Heart right ventricle (tissue), 16 donors: Measurements from ENCODE around the gene HPD. TPM values are rescaled to one million over a fixed set of nuclear protein-coding genes. Genes with fewer than 3 reads are reported as not detected.
"Not testable (repeated sequence)": the region's sequence is repeated elsewhere in the genome, so short reads cannot be mapped to it uniquely, and the experiment has no call there.

Source experiments
- ATAC-seq, 8 donors: fragments of 200-7000 bp; cut with Tn5 transposase; one replicate each; pipeline ENCODE4 v1.9.1; 2020; ENCODE audit warnings: mild to moderate bottlenecking in 8 of 8, moderate library complexity in 8 of 8, moderate number of reproducible peaks in 1 of 8
- DNase-seq, 2 donors: peaks; one replicate each; pipeline ENCODE4 v3.0.0-alpha.2; 2020
- H3K27ac ChIP-seq, 10 donors: fragments of 200-600 bp; sonication (generic) in 2 of 10; one replicate each; pipeline versions ENCODE4 v1.5.0 to v1.8.0; 2020 to 2022; ENCODE audit warnings: mild to moderate bottlenecking in 3 of 10
- H3K27me3 ChIP-seq, 7 donors: fragments of 200-600 bp; one replicate each; pipeline ENCODE4 v1.8.0; 2021 to 2022; ENCODE audit warnings: mild to moderate bottlenecking in 2 of 7
- H3K36me3 ChIP-seq, 9 donors: fragments of 200-600 bp; sonication (generic) in 1 of 9; one replicate each; pipeline versions ENCODE4 v1.5.0 to v1.8.0; 2020 to 2022; ENCODE audit warnings: mild to moderate bottlenecking in 2 of 9
- H3K4me1 ChIP-seq, 9 donors: fragments of 200-600 bp; sonication (generic) in 1 of 9; one replicate each; pipeline versions ENCODE4 v1.5.0 to v1.8.0; 2020 to 2022; ENCODE audit warnings: mild to moderate bottlenecking in 4 of 9
- H3K4me3 ChIP-seq, 10 donors: fragments of 200-600 bp; sonication (generic) in 2 of 10; one replicate each; pipeline versions ENCODE4 v1.5.0 to v1.8.0; 2020 to 2022; ENCODE audit warnings: mild to moderate bottlenecking in 7 of 10, moderate library complexity in 2 of 10
- H3K9me3 ChIP-seq, 11 donors: fragments of 200-600 bp in 10 of 11; sonication (generic) in 2 of 11; one replicate each; pipeline versions ENCODE4 v1.5.0 to v1.8.0; 2013 to 2022; ENCODE audit warnings: mild to moderate bottlenecking in 2 of 11, control low read depth in 1 of 11, moderate library complexity in 1 of 11
- CTCF ChIP-seq, 9 donors: fragments of 200-600 bp; sonication (generic) in 2 of 9; IDR thresholded peaks; one replicate each; pipeline versions ENCODE4 v1.5.0 to v1.8.0; 2021 to 2022; ENCODE audit warnings: antibody characterized with exemption in 9 of 9, mild to moderate bottlenecking in 5 of 9, moderate library complexity in 1 of 9
- WGBS, 2 donors: extraction: QIAGEN DNeasy Blood & Tissue Kit; methylation state at CpG; one replicate each; pipeline ENCODE4 v1.1.7; 2013; ENCODE audit warnings: inconsistent platforms in 1 of 2; 5-methylcytosine and 5-hydroxymethylcytosine counted together
- intact Hi-C, 10 donors: fragments of 100-400 bp; cut with DNase I; formaldehyde crosslinking; loops; one replicate each; pipeline versions ENCODE4 v1.11.1 to v1.14.2; 2022
- polyA plus RNA-seq, 2 donors: library from polyadenylated mRNA; stranded (reverse); fragments of 200-250 nt; gene quantifications; one replicate each; pipeline ENCODE4 v1.2.3, GENCODE V29; 2013
- total RNA-seq, 10 donors: library from RNA; stranded (reverse); fragmentation: NEBNext Ultra II Directional in 3 of 10; extraction: Animal tissue kit (Norgen Biotek cat#: 25700) in 3 of 10; gene quantifications; one replicate each; pipeline versions ENCODE4 v1.2.1 to v1.2.4, GENCODE V29; 2021 to 2023
- donor health status: Arrhythmogenic right ventricular cardiomyopathy.
- donor health status: ischemic (EF 13 %, LVEDD 7.1; RV severe dilation, severe dysfunction).
- donor health status: healthy with polysubstance abuse.
- donor health status: DM: no; HTN: yes; CAD: no.
- donor health status: DM: no; HTN: no; CAD: no.
- donor health status: ischemic (EF 25% LVEDD 6.9; RV normal size, moderate dysfunction).
- donor health status: ischemic (EF 25% LVEDD 5.7; RV mildly dilated, moderate dysfunction).
- donor health status: healthy.
- donor health status: DM: yes; HTN: yes; CAD: no.
- donor health status: Ischemic cardiomyopathy.
- donor health status: ischemic (EF 35%, LVEDD 5.7; RV mildly dilated, moderate dysfunction).
- donor health status: nonischemic (EF 11% LVEDD 7.7; RV severe dilation, severe dysfunction).
- donor health status: DM: yes; HTN: yes; CAD: no.
- donor health status: PGD.
- donor health status: ischemic (EF 29% LVEDD 5.4; RV normal size, mild dysfunction).
- donor health status: nonischemic (EF 23%, LVEDD 6.1; RV moderate dilation, normal function).

The HPD gene
- total and polyA plus RNA-seq, 12 donors: 0.24 to 3.4 (median 1.2) TPM

- ATAC-seq (no peak), DNase-seq (no peak)
- TF ChIP-seq CTCF (IDR thresholded peaks at IDR 0.05): no peak
- Histone ChIP-seq H3K9me3 (no peaks in the 10 kb centered on the region), H3K27ac (peak overlapping the region in 6 of 10 donors; percentile 68 to 100 (median 100)), H3K4me3 (peak overlapping the region in 4 of 10 donors; percentile 44 to 72 (median 61)), H3K36me3 (peaks cover 0 to 16% (median 7%) of the 10 kb centered on the region in 9 donors), H3K27me3 (no peaks in the 10 kb centered on the region), H3K4me1 (peaks cover 24 to 86% (median 60%) of the 10 kb centered on the region in 9 donors)
- intact Hi-C loops: loop anchor here in 7 of 10 donors (2.0 to 5.0 kb wide), 2 partner anchors 15 to 95 kb away; no protein-coding TSS in a partner anchor
- WGBS, 2 donors: 79 to 81% methylated on average over 14 of the region's 14 CpGs
Observed at GRCh38 chr12:121791671-121792551, 66.7 kb downstream of the HPD start.

GRCh38 chr12:121790785-121791184, 67.9 kb downstream of the HPD start:
- not testable (repeated sequence) for DNase-seq

GRCh38 chr12:121789800-121790728, 68.6 kb downstream of the HPD start:
- H3K27ac ChIP-seq: peak overlapping the region; percentile 17 to 100 (median 80)
- no peaks in the 10 kb centered on the region for H3K36me3 ChIP-seq
- TF ChIP-seq CTCF (IDR thresholded peaks at IDR 0.05): peak in 1 of 9 donors; percentile 6
- 59 to 62% methylated on average over 28 of the region's 28 CpGs for WGBS, 2 donors
- ATAC-seq: peak in 6 of 8 donors; percentile 4 to 64 (median 36)
- intact Hi-C loops: loop anchor here in 7 of 10 donors (5.0 kb wide), 1 partner anchor 93 kb away; no protein-coding TSS in a partner anchor
- DNase-seq: peak; percentile 66 to 69
- H3K9me3 ChIP-seq: no peaks in the 10 kb centered on the region
- peak overlapping the region in 2 of 10 donors; percentile 19 to 72 for H3K4me3 ChIP-seq
- no peaks in the 10 kb centered on the region for H3K27me3 ChIP-seq
- H3K4me1 ChIP-seq: peaks cover 10 to 78% (median 42%) of the 10 kb centered on the region in 9 donors

More at GRCh38 chr12:121790785-121791184, 67.9 kb downstream of the HPD start:
- not testable (repeated sequence) for ATAC-seq, H3K36me3 ChIP-seq, H3K27me3 ChIP-seq, H3K9me3 ChIP-seq
- intact Hi-C loops: loop anchor here in 7 of 10 donors (5.0 kb wide), 1 partner anchor 93 kb away; no protein-coding TSS in a partner anchor
- Histone ChIP-seq H3K4me3 (peak overlapping the region in 1 of 10 donors; percentile 72), H3K27ac (peak overlapping the region in 5 of 10 donors; percentile 77 to 100 (median 86)), H3K4me1 (peaks cover 16 to 83% (median 49%) of the 10 kb centered on the region in 9 donors)
- 94 to 97% methylated on average over 8 of the region's 8 CpGs for WGBS, 2 donors

Other genes starting within 250 kb of the HPD start
- gene ORAI1, start 232.3 kb downstream of the HPD start, total RNA-seq: 10 to 100 TPM in 3 of 10 donors, 1 to 10 TPM in 7; 6.0 to 14.1 (median 8.8) TPM
- gene ORAI1, start 232.3 kb downstream of the HPD start, polyA plus RNA-seq: 10 to 100 TPM in 1 of 2 donors, 1 to 10 TPM in 1; 1.8 to 18.1 TPM
- under 1 TPM in 5 of 10 donors, not detected in 5; 0.17 to 0.28 (median 0.18) TPM for gene MORN3, start 189.2 kb downstream of the HPD start, total RNA-seq
- gene MORN3, start 189.2 kb downstream of the HPD start, polyA plus RNA-seq: under 1 TPM; 0.15 to 0.19 TPM
- 10 to 100 TPM in 2 of 10 donors, 1 to 10 TPM in 8; 5.3 to 12.3 (median 7.3) TPM for gene TMEM120B, start 146.1 kb downstream of the HPD start, total RNA-seq
- gene TMEM120B, start 146.1 kb downstream of the HPD start, polyA plus RNA-seq: 10 to 100 TPM in 1 of 2 donors, 1 to 10 TPM in 1; 7.7 to 12.7 TPM
- gene RHOF, start 65.2 kb downstream of the HPD start, total RNA-seq: 10 to 100 TPM; 19.8 to 45.6 (median 27.2) TPM
- gene RHOF, start 65.2 kb downstream of the HPD start, polyA plus RNA-seq: 10 to 100 TPM; 16.5 to 16.6 TPM
- gene SETD1B, start 54.9 kb downstream of the HPD start, total RNA-seq: 10 to 100 TPM; 10.3 to 14.8 (median 11.2) TPM
- gene SETD1B, start 54.9 kb downstream of the HPD start, polyA plus RNA-seq: 10 to 100 TPM in 1 of 2 donors, 1 to 10 TPM in 1; 2.8 to 11.9 TPM
- 10 to 100 TPM; 29.3 to 39.9 (median 34.4) TPM for gene PSMD9, start 29.9 kb upstream of the HPD start, total RNA-seq
- gene PSMD9, start 29.9 kb upstream of the HPD start, polyA plus RNA-seq: 100 to 1,000 TPM in 1 of 2 donors, 10 to 100 TPM in 1; 13.6 to 117 TPM
- gene CFAP251, start 59.7 kb upstream of the HPD start, total RNA-seq: 1 to 10 TPM in 7 of 10 donors, under 1 TPM in 3; 0.52 to 4.6 (median 1.9) TPM
- 1 to 10 TPM in 1 of 2 donors, under 1 TPM in 1; 0.66 to 1.0 TPM for gene CFAP251, start 59.7 kb upstream of the HPD start, polyA plus RNA-seq
- 10 to 100 TPM; 13.2 to 25.7 (median 16.2) TPM for gene BCL7A, start 163.0 kb upstream of the HPD start, total RNA-seq
- 1 to 10 TPM; 3.4 to 4.9 TPM for gene BCL7A, start 163.0 kb upstream of the HPD start, polyA plus RNA-seq
- gene MLXIP, start 219.9 kb upstream of the HPD start, total RNA-seq: 10 to 100 TPM; 17.3 to 37.9 (median 20.9) TPM
- gene MLXIP, start 219.9 kb upstream of the HPD start, polyA plus RNA-seq: 10 to 100 TPM; 11.5 to 26.6 TPM